ENCODE results near the gene CEP57. TPM values are rescaled to one million over a fixed set of nuclear protein-coding genes. Genes with fewer than 3 reads are reported as not detected.

CEP57 gene
- total and polyA plus RNA-seq, 2 of the 4 experiments (the other 2 are of a cell fraction) = 14.5 to 30.5 TPM

DNA sequence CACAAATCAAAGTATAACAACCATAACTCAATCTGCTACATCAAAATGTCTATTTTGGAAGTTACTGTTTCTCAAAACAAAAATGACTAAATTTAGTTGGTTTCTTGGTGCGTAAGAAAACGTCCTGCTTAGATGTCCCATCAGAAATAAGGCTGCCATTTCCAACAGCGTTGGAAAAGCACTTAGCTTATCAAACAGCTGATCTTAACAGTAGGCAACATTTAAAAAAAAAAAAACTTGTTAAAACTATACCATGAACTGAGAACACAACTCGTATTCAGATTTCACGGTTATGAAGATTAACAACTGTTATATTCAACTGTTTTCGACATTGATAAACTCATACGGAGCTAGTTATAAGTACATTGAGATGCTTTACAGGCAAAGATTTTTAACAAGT is 2.4 kb downstream of the CEP57 start:
- Histone ChIP-seq H2AK5ac (ENCODE audit: low read depth, low read length) (no peak overlapping the region), H3K4ac (ENCODE audit: low read depth, low read length) (no peak overlapping the region), H3K79me1 (ENCODE audit: low read depth in 1 of 2, low read length in 2 of 2) (peaks cover 15 to 65% of the 10 kb centered on the region in 2 experiments), H4K8ac (ENCODE audit: low read depth in 2 of 2, low read length in 2 of 2) (no peak overlapping the region), H3K18ac (ENCODE audit: low read depth, low read length) (no peak overlapping the region), H3K9me3 (ENCODE audit: control insufficient read depth, insufficient read depth, low read length) (no peaks in the 10 kb centered on the region), H3K9me1 (ENCODE audit: insufficient read depth, low read length) (0 out of 2 replicates have a peak, but pooled peaks cover 2% of the 10 kb centered on the region), H2BK5ac (ENCODE audit: low read depth, low read length, poor library complexity, severe bottlenecking) (no peak overlapping the region), H2AK9ac (replicated peaks; ENCODE audit: low read depth, low read length, poor library complexity) (no peak overlapping the region), H3K36me3 (ENCODE audit: control insufficient read depth, insufficient read depth, low read length) (no peaks in the 10 kb centered on the region), H2BK20ac (ENCODE audit: low read depth, low read length) (no peak overlapping the region), H3K27ac (ENCODE audit: insufficient read depth, low read length) (no peak overlapping the region), H2BK15ac (ENCODE audit: low read depth, low read length) (no peak overlapping the region), H3K14ac (replicated peaks; ENCODE audit: low read depth, low read length) (no peak overlapping the region), H2BK120ac (ENCODE audit: low read depth, low read length) (no peak overlapping the region), H3K4me3 (ENCODE audit: insufficient read depth, low read depth, low read length) (no peak overlapping the region), H3K27me3 (ENCODE audit: control insufficient read depth, insufficient read depth, low read length) (no peaks in the 10 kb centered on the region), H3K9ac (ENCODE audit: low read depth, low read length) (no peak overlapping the region), H4K20me1 (ENCODE audit: insufficient read depth, low read length) (peaks cover 3% of the 10 kb centered on the region; the same call in 1 of the 2 replicates), H2AFZ (replicated peaks; ENCODE audit: low read length, poor library complexity) (no peak overlapping the region), H3K4me1 (ENCODE audit: control insufficient read depth, insufficient read depth, low read length) (no peaks in the 10 kb centered on the region), H3K23ac (ENCODE audit: low read depth, low read length) (peak overlapping the region; percentile 31; the same call in 1 of the 2 replicates), H4K91ac (ENCODE audit: insufficient read depth, low read depth, low read length) (no peak overlapping the region), H3K4me2 (ENCODE audit: low read depth, low read length) (no peak overlapping the region), H3K56ac (ENCODE audit: extremely low read depth, insufficient read depth, low read length) (no peak overlapping the region), H4K5ac (ENCODE audit: low read depth, low read length) (no peak overlapping the region)
- TF ChIP-seq CTCF (conservative IDR thresholded peaks at IDR 0.05; ENCODE audit: low read depth, low read length) = no peak
- TF ChIP-seq CEBPB (IDR thresholded peaks at IDR 0.05; ENCODE audit: low read depth, low read length) = no peak
- no peak for TF ChIP-seq MXI1 (IDR thresholded peaks at IDR 0.05; ENCODE audit: borderline replicate concordance, low read depth, low read length)
- no peak for TF ChIP-seq MAFK (IDR thresholded peaks at IDR 0.05; ENCODE audit: low read depth, low read length)
- TF ChIP-seq, protein P1, sequence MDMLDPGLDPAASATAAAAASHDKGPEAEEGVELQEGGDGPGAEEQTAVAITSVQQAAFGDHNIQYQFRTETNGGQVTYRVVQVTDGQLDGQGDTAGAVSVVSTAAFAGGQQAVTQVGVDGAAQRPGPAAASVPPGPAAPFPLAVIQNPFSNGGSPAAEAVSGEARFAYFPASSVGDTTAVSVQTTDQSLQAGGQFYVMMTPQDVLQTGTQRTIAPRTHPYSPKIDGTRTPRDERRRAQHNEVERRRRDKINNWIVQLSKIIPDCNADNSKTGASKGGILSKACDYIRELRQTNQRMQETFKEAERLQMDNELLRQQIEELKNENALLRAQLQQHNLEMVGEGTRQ (IDR thresholded peaks at IDR 0.05; ENCODE audit: low read depth, low read length) = no peak
- TF ChIP-seq RCOR1 (IDR thresholded peaks at IDR 0.05; ENCODE audit: insufficient replicate concordance, low read length) = no peak
- no peak for TF ChIP-seq FOS (IDR thresholded peaks at IDR 0.05; ENCODE audit: low read depth, low read length)
- no peak for TF ChIP-seq MAZ (IDR thresholded peaks at IDR 0.05; ENCODE audit: borderline replicate concordance, low read depth, low read length)
- TF ChIP-seq RFX5 (IDR thresholded peaks at IDR 0.05; ENCODE audit: low read depth, low read length) = no peak
- no peak for TF ChIP-seq NFE2L2 (IDR thresholded peaks at IDR 0.05; ENCODE audit: low read depth, low read length)
- TF ChIP-seq, protein P2, sequence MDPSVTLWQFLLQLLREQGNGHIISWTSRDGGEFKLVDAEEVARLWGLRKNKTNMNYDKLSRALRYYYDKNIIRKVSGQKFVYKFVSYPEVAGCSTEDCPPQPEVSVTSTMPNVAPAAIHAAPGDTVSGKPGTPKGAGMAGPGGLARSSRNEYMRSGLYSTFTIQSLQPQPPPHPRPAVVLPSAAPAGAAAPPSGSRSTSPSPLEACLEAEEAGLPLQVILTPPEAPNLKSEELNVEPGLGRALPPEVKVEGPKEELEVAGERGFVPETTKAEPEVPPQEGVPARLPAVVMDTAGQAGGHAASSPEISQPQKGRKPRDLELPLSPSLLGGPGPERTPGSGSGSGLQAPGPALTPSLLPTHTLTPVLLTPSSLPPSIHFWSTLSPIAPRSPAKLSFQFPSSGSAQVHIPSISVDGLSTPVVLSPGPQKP (IDR thresholded peaks at IDR 0.05; ENCODE audit: borderline replicate concordance, low read depth, low read length) = no peak
- TF ChIP-seq BHLHE40 (IDR thresholded peaks at IDR 0.05; ENCODE audit: low read depth, low read length) = no peak
- no peak for TF ChIP-seq CHD1 (IDR thresholded peaks at IDR 0.05; ENCODE audit: low read depth, low read length)
- no peak for TF ChIP-seq RAD21 (IDR thresholded peaks at IDR 0.05; ENCODE audit: low read length)
- no peak for TF ChIP-seq POLR2A (IDR thresholded peaks at IDR 0.05; ENCODE audit: low read depth, low read length)
- TF ChIP-seq SMC3 (IDR thresholded peaks at IDR 0.05; ENCODE audit: low read depth, low read length) = no peak
- in situ Hi-C loops (cut with MboI; ENCODE audit: low sequenced_read_pairs) (no loop called here), dilution Hi-C loops (cut with HindIII; ENCODE audit: low sequenced_read_pairs, unreplicated experiment) (no loop called here), intact Hi-C loops (cut with micrococcal nuclease) (loop anchor here (5.0 kb wide), 1 partner anchor 370 kb away; no protein-coding TSS in a partner anchor)
- DNase-seq (no peak), ATAC-seq (ENCODE audit: low read depth) (no peak)
- POLR2A ChIA-PET (ENCODE audit: unreplicated experiment) = no interaction called here
- no CpG with 5 or more reads among the region's 7 CpGs for WGBS, 2 experiments (ENCODE audit: extremely low coverage in 2 of 2, insufficient read length in 1 of 2)
- BruUV-seq (replicated peaks) = no TSS peak
- CTCF ChIA-PET = no interaction called here

Data from IMR-90 (cell line).